Body of pancreas (tissue), 4 donors: ENCODE measurements around the gene TCEAL2.

ENCODE experiments used
- CTCF ChIP-seq, 7 experiments: fragments of 450-650 bp in 4 of 7; fragments of 200-600 bp in 3 of 7; sonication (generic) in 3 of 7; IDR thresholded peaks; one replicate each; pipeline ENCODE4 v1.5.1; 2016 to 2019; ENCODE audit warnings: antibody characterized with exemption in 7 of 7
- POLR2A ChIP-seq, 3 donors: fragments of 450-650 bp; IDR thresholded peaks; one replicate each; pipeline ENCODE4 v1.6.1; 2016; ENCODE audit warnings: antibody characterized with exemption in 3 of 3, mild to moderate bottlenecking in 2 of 3

- no peak for TF ChIP-seq CTCF (IDR thresholded peaks at IDR 0.05)
- TF ChIP-seq POLR2A (IDR thresholded peaks at IDR 0.05) = no peak
Measured at GRCh38 chrX:102085706-102086105, 39.8 kb upstream of the TCEAL2 start.
